ENCODE measurements around the gene SLC9A3. TPM values are rescaled to one million over a fixed set of nuclear protein-coding genes. Genes with fewer than 3 reads are reported as not detected.
A peak's percentile ranks its signal among the peaks of the same experiment; 100 is the strongest.

SLC9A3 gene
- polyA plus RNA-seq, 3 donors, result 0.31 to 0.42 (median 0.36) TPM

GRCh38 chr5:511476-511875 lies 12.8 kb downstream of the SLC9A3 start:
- Histone ChIP-seq H3K4me3 (replicated peaks in 1 of 3; ENCODE audit: low read depth in 2 of 3, low read length in 3 of 3) (no peak overlapping the region), H3K9ac (ENCODE audit: insufficient read depth, low read length, poor library complexity, severe bottlenecking) (no peak overlapping the region), H3K27me3 (ENCODE audit: control insufficient read depth in 2 of 2, insufficient read depth in 2 of 2, low read length in 2 of 2) (peaks cover 0 to 33% of the 10 kb centered on the region in 2 donors), H3K9me3 (replicated peaks in 1 of 2; ENCODE audit: control insufficient read depth in 1 of 2, insufficient read depth in 1 of 2, low read length in 2 of 2) (peaks cover 4 to 11% of the 10 kb centered on the region in 2 donors), H3K4me2 (replicated peaks; ENCODE audit: extremely low read depth, low read length, poor library complexity, severe bottlenecking) (no peak overlapping the region), H2AFZ (ENCODE audit: insufficient read depth, low read depth, low read length, poor library complexity, severe bottlenecking) (no peak overlapping the region), H3K36me3 (replicated peaks in 1 of 2; ENCODE audit: control insufficient read depth in 1 of 2, insufficient read depth in 2 of 2, low read length in 2 of 2) (no peaks in the 10 kb centered on the region), H3K27ac (ENCODE audit: low read depth in 1 of 2, low read length in 2 of 2) (no peak overlapping the region), H3K79me2 (ENCODE audit: insufficient read depth, low read length) (no peaks in the 10 kb centered on the region), H3K4me1 (ENCODE audit: control insufficient read depth in 1 of 2, insufficient read depth in 2 of 2, low read length in 2 of 2) (no peaks in the 10 kb centered on the region), H4K20me1 (ENCODE audit: insufficient read depth, low read length) (no peaks in the 10 kb centered on the region)
- Mint-ChIP-seq H3K27ac (no peak overlapping the region), H3K4me1 (peaks cover 3% of the 10 kb centered on the region), H3K9me3 (peaks cover 5 to 16% (median 10%) of the 10 kb centered on the region in 7 donors), H3K36me3 (no peaks in the 10 kb centered on the region), H3K4me3 (no peak overlapping the region), H3K27me3 (ENCODE audit: low read depth in 3 of 3) (peaks cover 30 to 61% (median 32%) of the 10 kb centered on the region in 3 donors)
- no peak for TF ChIP-seq CTCF (IDR thresholded peaks at IDR 0.05)
- 98% methylated on average over 16 of the region's 16 CpGs for WGBS (ENCODE audit: insufficient coverage)
- DNase-seq, result no peak
- intact Hi-C loops (cut with micrococcal nuclease), result no loop called here

DNA sequence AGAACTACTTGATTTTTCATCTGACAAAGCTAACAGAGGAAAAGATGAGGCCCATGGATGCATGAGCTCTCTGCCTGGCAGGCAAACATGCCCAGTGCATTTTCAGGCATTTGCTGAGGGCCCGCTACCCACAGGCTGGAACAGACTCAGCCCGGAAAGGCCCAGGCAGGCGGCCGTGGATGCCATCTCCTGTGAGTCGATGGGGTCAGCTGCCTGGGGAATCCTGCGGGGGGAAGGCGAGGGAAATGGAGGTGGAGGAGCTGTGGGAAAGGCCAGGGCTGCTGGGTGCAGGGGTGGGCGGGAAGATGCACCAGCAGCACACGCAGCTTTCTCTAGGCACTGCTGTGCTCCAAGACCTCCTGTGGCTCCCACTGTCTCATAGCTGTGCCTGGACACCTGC lies 13.7 kb downstream of the SLC9A3 start:
- Mint-ChIP-seq H3K4me3 (peak overlapping the region in 1 of 2 donors; percentile 0), H3K27ac (peak overlapping the region in 1 of 7 donors; percentile 26), H3K27me3 (ENCODE audit: low read depth in 3 of 3) (peaks cover 26 to 63% (median 32%) of the 10 kb centered on the region in 3 donors), H3K36me3 (no peaks in the 10 kb centered on the region), H3K9me3 (peaks cover 5 to 17% (median 10%) of the 10 kb centered on the region in 7 donors), H3K4me1 (peaks cover 3% of the 10 kb centered on the region)
- no peaks in the 10 kb centered on the region for H3K36me3 ChIP-seq (replicated peaks in 1 of 2; ENCODE audit: control insufficient read depth in 1 of 2, insufficient read depth in 2 of 2, low read length in 2 of 2)
- WGBS (ENCODE audit: insufficient coverage), result 94% methylated on average over 9 of the region's 9 CpGs
- no peak overlapping the region for H3K4me3 ChIP-seq (replicated peaks in 1 of 3; ENCODE audit: low read depth in 2 of 3, low read length in 3 of 3)
- DNase-seq, result no peak
- H4K20me1 ChIP-seq (ENCODE audit: insufficient read depth, low read length), result no peaks in the 10 kb centered on the region
- no peak overlapping the region for H2AFZ ChIP-seq (ENCODE audit: insufficient read depth, low read depth, low read length, poor library complexity, severe bottlenecking)
- peaks cover 0 to 28% of the 10 kb centered on the region in 2 donors for H3K27me3 ChIP-seq (ENCODE audit: control insufficient read depth in 2 of 2, insufficient read depth in 2 of 2, low read length in 2 of 2)
- H3K9ac ChIP-seq (ENCODE audit: insufficient read depth, low read length, poor library complexity, severe bottlenecking), result no peak overlapping the region
- no peaks in the 10 kb centered on the region for H3K4me1 ChIP-seq (ENCODE audit: control insufficient read depth in 1 of 2, insufficient read depth in 2 of 2, low read length in 2 of 2)
- no peak overlapping the region for H3K27ac ChIP-seq (ENCODE audit: low read depth in 1 of 2, low read length in 2 of 2)
- TF ChIP-seq CTCF (IDR thresholded peaks at IDR 0.05), result no peak
- no peak overlapping the region for H3K4me2 ChIP-seq (replicated peaks; ENCODE audit: extremely low read depth, low read length, poor library complexity, severe bottlenecking)
- intact Hi-C loops (cut with micrococcal nuclease), result no loop called here
- H3K9me3 ChIP-seq (replicated peaks in 1 of 2; ENCODE audit: control insufficient read depth in 1 of 2, insufficient read depth in 1 of 2, low read length in 2 of 2), result peaks cover 4 to 15% of the 10 kb centered on the region in 2 donors
- H3K79me2 ChIP-seq (ENCODE audit: insufficient read depth, low read length), result no peaks in the 10 kb centered on the region
